WTC11 (cell line): ENCODE data around the gene CYP27C1. TPM values are rescaled to one million over a fixed set of nuclear protein-coding genes. Genes with fewer than 3 reads are reported as not detected.

Experiments used
- ATAC-seq: fragments of 200-7000 bp; cut with Tn5 transposase; 2 replicates; pipeline ENCODE4 v1.10.0; 2021; ENCODE audit warnings: mild to moderate bottlenecking, moderate library complexity
- CTCF ChIA-PET: fragments of 300-600 bp; sonication (Branson Sonifier 250); formaldehyde crosslinking; loops from one replicate; lab custom pipeline; 2021; ENCODE audit warnings: antibody characterized with exemption; lab: Charles Lee
- POLR2A ChIA-PET: fragments of 350-600 bp; sonication (Branson Sonifier 250); formaldehyde crosslinking; loops from one replicate; lab custom pipeline; 2021; ENCODE audit warnings: antibody characterized with exemption; lab: Charles Lee
- DNase-seq: peaks from one replicate; pipeline ENCODE4 v3.0.0; 2021; ENCODE audit warnings: low spot score
- H3K27ac Mint-ChIP-seq: 2 replicates; pipeline ENCODE4 v1.8.0; 2021; ENCODE audit warnings: mixed read lengths
- H3K27me3 Mint-ChIP-seq: 2 replicates; pipeline ENCODE4 v1.8.0; 2021; ENCODE audit warnings: low read depth, mild to moderate bottlenecking, moderate library complexity, mixed read lengths
- H3K36me3 Mint-ChIP-seq: 2 replicates; pipeline ENCODE4 v1.8.0; 2021; ENCODE audit warnings: mixed read lengths
- H3K4me1 Mint-ChIP-seq: 2 replicates; pipeline ENCODE4 v1.8.0; 2022; ENCODE audit warnings: mixed read lengths
- H3K4me3 Mint-ChIP-seq: 2 replicates; pipeline ENCODE4 v1.8.0; 2021; ENCODE audit warnings: mild to moderate bottlenecking, moderate library complexity, mixed read lengths
- H3K9me3 Mint-ChIP-seq: 2 replicates; pipeline ENCODE4 v1.8.0; 2021; ENCODE audit warnings: mixed read lengths
- CREM ChIP-seq: sonication (generic); formaldehyde crosslinking; IDR thresholded peaks from 2 replicates; pipeline ENCODE4 v1.8.1; 2022; ENCODE audit warnings: mild to moderate bottlenecking, missing genetic modification reagents, moderate library complexity
- E2F1 ChIP-seq: sonication (generic); formaldehyde crosslinking; IDR thresholded peaks from 2 replicates; pipeline ENCODE4 v1.8.0; 2022; ENCODE audit warnings: mild to moderate bottlenecking, missing genetic modification reagents
- ELF4 ChIP-seq: sonication (generic); formaldehyde crosslinking; IDR thresholded peaks from 2 replicates; pipeline ENCODE4 v1.8.1; 2022; ENCODE audit warnings: low read depth, mild to moderate bottlenecking, moderate library complexity, missing genetic modification reagents
- ERG ChIP-seq: fragments of 250-450 bp; sonication (Bioruptor Pico); IDR thresholded peaks from 2 replicates; pipeline ENCODE4 v1.8.0; 2021; ENCODE audit warnings: mild to moderate bottlenecking
- ESRRA ChIP-seq: sonication (generic); formaldehyde crosslinking; IDR thresholded peaks from 2 replicates; pipeline ENCODE4 v1.8.1; 2022; ENCODE audit warnings: mild to moderate bottlenecking, missing genetic modification reagents, borderline replicate concordance
- FOXK1 ChIP-seq: sonication (generic); formaldehyde crosslinking; IDR thresholded peaks from 2 replicates; pipeline ENCODE4 v1.8.0; 2022; ENCODE audit warnings: mild to moderate bottlenecking, moderate library complexity, missing genetic modification reagents
- GABPB1 ChIP-seq: sonication (generic); formaldehyde crosslinking; IDR thresholded peaks from 2 replicates; pipeline ENCODE4 v1.8.1; 2023; ENCODE audit warnings: mild to moderate bottlenecking, missing genetic modification reagents
- GRHL2 ChIP-seq: fragments of 250-450 bp; sonication (Bioruptor Pico); IDR thresholded peaks from 2 replicates; pipeline ENCODE4 v1.8.0; 2022; ENCODE audit warnings: mild to moderate bottlenecking, moderate library complexity; ENCODE audit not compliant: insufficient replicate concordance, severe bottlenecking
- PRDM15 ChIP-seq: sonication (generic); formaldehyde crosslinking; IDR thresholded peaks from 2 replicates; pipeline ENCODE4 v1.8.0; 2022; ENCODE audit warnings: missing genetic modification reagents
- PREB ChIP-seq: sonication (generic); formaldehyde crosslinking; IDR thresholded peaks from 2 replicates; pipeline ENCODE4 v1.8.1; 2022; ENCODE audit warnings: mild to moderate bottlenecking, missing genetic modification reagents, moderate library complexity, borderline replicate concordance
- SMAD4 ChIP-seq: sonication (generic); formaldehyde crosslinking; IDR thresholded peaks from 2 replicates; pipeline ENCODE4 v1.8.0; 2022; ENCODE audit warnings: mild to moderate bottlenecking, missing genetic modification reagents
- TP53 ChIP-seq: sonication (generic); formaldehyde crosslinking; IDR thresholded peaks from 2 replicates; pipeline ENCODE4 v1.8.1; 2023; ENCODE audit warnings: mild to moderate bottlenecking, missing genetic modification reagents
- USF2 ChIP-seq: sonication (generic); formaldehyde crosslinking; IDR thresholded peaks from 2 replicates; pipeline ENCODE4 v1.8.1; 2023; ENCODE audit warnings: mild to moderate bottlenecking, missing genetic modification reagents, moderate library complexity
- ZNF671 ChIP-seq: fragments of 250-450 bp; sonication (Bioruptor Pico); IDR thresholded peaks from 2 replicates; pipeline ENCODE4 v1.8.0; 2021; ENCODE audit warnings: mild to moderate bottlenecking
- total RNA-seq: library from RNA; stranded (reverse); gene quantifications from 3 replicates; pipeline ENCODE4 v1.2.3, GENCODE V29; 2021

CYP27C1 gene
- total RNA-seq, 1 experiment from 2014 or later = 2.4 TPM

- TF ChIP-seq GRHL2 (no peak), E2F1 (CRISPR knock-in tag) (no peak), ERG (no peak), FOXK1 (CRISPR knock-in tag) (no peak), SMAD4 (CRISPR knock-in tag) (no peak), GABPB1 (no peak), TP53 (CRISPR knock-in tag) (no peak), ZNF671 (no peak), CREM (no peak), PRDM15 (no peak), ESRRA (no peak)
- no peak overlapping the region for H3K4me3 Mint-ChIP-seq
- ChIA-PET POLR2A (no interaction called here), CTCF (no interaction called here)
- H3K27ac Mint-ChIP-seq = no peak overlapping the region
- ATAC-seq (no peak), DNase-seq (no peak)
- H3K27me3 Mint-ChIP-seq = no peaks in the 10 kb centered on the region
- H3K9me3 Mint-ChIP-seq = peaks cover 20% of the 10 kb centered on the region
- peaks cover 8% of the 10 kb centered on the region for H3K36me3 Mint-ChIP-seq
- H3K4me1 Mint-ChIP-seq = peaks cover 9% of the 10 kb centered on the region
These were observed 70.7 kb downstream of the CYP27C1 start for GRCh38 chr2:127149384-127149783.

- H3K9me3 Mint-ChIP-seq = peaks cover 16% of the 10 kb centered on the region
- CTCF ChIA-PET = interaction anchor here (0.7 kb wide), 1 partner anchor 269 kb away, joined by 3 read pairs; no protein-coding TSS in a partner anchor
- peaks cover 8% of the 10 kb centered on the region for H3K36me3 Mint-ChIP-seq
- no peaks in the 10 kb centered on the region for H3K27me3 Mint-ChIP-seq
- POLR2A ChIA-PET = interaction anchor here (0.5 kb wide), 1 partner anchor 348 kb away, joined by 7 read pairs; no protein-coding TSS in a partner anchor
- no peak for DNase-seq
- ATAC-seq = no peak
- no peak overlapping the region for H3K4me3 Mint-ChIP-seq
- H3K4me1 Mint-ChIP-seq = peaks cover 9% of the 10 kb centered on the region
- TF ChIP-seq GRHL2 (no peak), ELF4 (CRISPR knock-in tag) (no peak), PREB (CRISPR knock-in tag) (no peak), FOXK1 (CRISPR knock-in tag) (no peak), USF2 (no peak)
- H3K27ac Mint-ChIP-seq = no peak overlapping the region
These were observed 73.1 kb downstream of the CYP27C1 start for GRCh38 chr2:127146820-127147502.
